Muscle layer of colon (tissue), 2 donors: ENCODE measurements around the gene MED31.
A peak's percentile ranks its signal among the peaks of the same experiment; 100 is the strongest.
"Not testable (repeated sequence)": the region's sequence is repeated elsewhere in the genome, so short reads cannot be mapped to it uniquely, and the experiment has no call there.

ENCODE experiments used
- H3K27ac ChIP-seq: one replicate; pipeline ENCODE4 v1.7.0; 2013; ENCODE audit warnings: low read depth, mild to moderate bottlenecking, low read length, moderate library complexity
- H3K27me3 ChIP-seq, 2 donors: one replicate each; pipeline ENCODE4 v1.7.0; 2013; ENCODE audit warnings: low read length in 2 of 2, mild to moderate bottlenecking in 2 of 2; ENCODE audit not compliant: insufficient read depth in 2 of 2, control insufficient read depth in 1 of 2
- H3K36me3 ChIP-seq: one replicate; pipeline ENCODE4 v1.7.0; 2013; ENCODE audit warnings: mild to moderate bottlenecking, low read length; ENCODE audit not compliant: insufficient read depth
- H3K4me1 ChIP-seq: one replicate; pipeline ENCODE4 v1.7.0; 2013; ENCODE audit warnings: mild to moderate bottlenecking, low read length; ENCODE audit not compliant: insufficient read depth
- H3K4me3 ChIP-seq, 2 donors: one replicate each; pipeline ENCODE4 v1.7.0; 2013; ENCODE audit warnings: low read length in 2 of 2, low read depth in 1 of 2, mild to moderate bottlenecking in 1 of 2, moderate library complexity in 1 of 2
- H3K9ac ChIP-seq: one replicate; pipeline ENCODE4 v1.7.0; 2013; ENCODE audit warnings: low read length
- H3K9me3 ChIP-seq: one replicate; pipeline ENCODE4 v1.7.0; 2013; ENCODE audit warnings: mild to moderate bottlenecking, low read length
- donor health status: abdominal sarcoma.
- donor health status: Adenocarcinoma of cecum.

MED31 gene

DNA sequence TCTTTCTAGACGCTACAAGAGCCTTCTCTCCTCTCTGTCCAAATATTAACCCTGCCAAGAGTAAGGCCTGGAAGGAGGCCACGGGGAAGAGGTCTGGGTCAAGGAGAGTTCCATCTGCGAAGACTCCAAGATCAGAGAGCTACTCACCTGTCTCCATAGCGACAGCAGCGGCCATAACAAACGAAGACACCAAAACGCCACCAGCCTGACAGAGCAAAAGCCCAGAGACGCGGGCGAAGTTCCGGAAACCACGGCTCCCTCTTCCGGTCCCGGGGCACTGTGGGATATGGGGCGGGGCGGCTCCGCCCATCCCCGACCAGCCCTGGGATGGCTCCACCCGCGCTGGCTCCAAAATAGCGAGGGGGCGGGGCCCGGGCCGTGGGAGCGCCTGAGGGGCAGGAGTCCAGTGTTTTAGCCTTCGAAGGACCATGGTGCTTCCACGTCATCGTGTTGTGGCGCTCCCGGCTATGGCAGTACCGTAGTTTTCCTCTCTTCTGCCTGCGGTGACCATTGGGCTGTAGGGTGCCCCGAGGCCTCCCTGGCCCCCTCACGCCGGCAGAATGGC is at the start of gene MED31, which contains the start of gene C17orf100:
Gene MED31 (minus strand): TSS at position 252 of the 565 bp plus-strand sequence. CDS start 77 bp downstream, at position 175.
Gene C17orf100 (plus strand): TSS at position 409 of the 565 bp plus-strand sequence. CDS start 152 bp downstream, at position 561.
- Histone ChIP-seq H3K36me3 (peaks cover 24% of the 10 kb centered on the region), H3K4me1 (peaks cover 22% of the 10 kb centered on the region), H3K9me3 (no peaks in the 10 kb centered on the region), H3K27me3 (peaks cover 12 to 13% of the 10 kb centered on the region in 2 donors), H3K9ac (peak within 1 kb of the TSS; percentile 94), H3K4me3 (peak within 1 kb of the TSS; percentile 34 to 99), H3K27ac (peak within 1 kb of the TSS; percentile 66)

GRCh38 chr17:6700948-6701307 is 49.5 kb upstream of the MED31 start:
- Histone ChIP-seq H3K27ac (no peak overlapping the region), H3K36me3 (no peaks in the 10 kb centered on the region), H3K27me3 (peaks cover 0 to 8% of the 10 kb centered on the region in 2 donors), H3K9me3 (no peaks in the 10 kb centered on the region), H3K4me3 (no peak overlapping the region), H3K9ac (no peak overlapping the region), H3K4me1 (no peaks in the 10 kb centered on the region)

DNA sequence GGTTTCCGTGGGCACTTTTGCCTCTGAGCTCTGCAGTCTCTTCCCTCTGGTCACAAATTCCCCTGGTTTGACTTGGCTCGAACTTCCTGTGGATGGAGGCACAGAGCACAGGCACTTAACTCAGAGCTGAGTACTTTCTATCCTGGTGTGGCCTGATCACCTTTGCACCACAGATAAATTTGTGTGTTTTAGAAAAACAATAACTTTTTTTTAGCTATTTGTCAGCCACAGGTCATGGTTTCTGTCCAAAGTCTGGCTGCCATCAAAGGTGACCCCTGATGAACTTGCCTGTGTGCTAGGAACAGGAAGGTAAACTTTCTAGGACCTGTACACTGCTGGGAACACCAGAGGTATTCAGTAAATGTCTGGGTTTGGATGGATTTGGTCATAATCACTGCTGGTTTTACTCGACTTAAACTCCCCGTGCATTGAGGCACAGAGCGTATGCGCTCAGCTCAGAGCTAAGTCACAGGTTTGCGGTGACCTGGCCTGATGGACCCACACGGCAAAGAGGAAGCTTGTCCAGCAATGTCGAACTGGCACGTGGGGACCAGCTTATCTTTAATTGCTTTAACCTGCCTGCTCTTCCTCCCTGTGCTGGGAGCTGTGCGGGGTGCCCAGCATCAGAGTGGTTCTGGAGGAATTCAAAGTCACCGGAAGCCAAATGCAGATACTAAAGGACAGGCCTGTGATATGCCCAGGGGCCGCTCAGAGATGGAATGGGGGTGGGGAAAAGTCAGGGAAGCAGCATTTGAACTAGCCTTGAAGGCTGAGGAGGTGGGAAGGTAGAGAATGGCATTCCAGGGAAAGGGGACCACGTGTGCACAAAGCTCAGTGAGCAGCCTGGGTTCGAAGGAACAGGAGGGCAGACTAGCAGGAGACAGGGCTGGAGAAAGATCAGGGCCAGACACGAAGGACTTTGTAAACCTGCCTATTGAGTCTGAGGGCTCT is 48.9 kb upstream of the MED31 start:
- H3K9me3 ChIP-seq = no peaks in the 10 kb centered on the region
- H3K36me3 ChIP-seq = no peaks in the 10 kb centered on the region
- H3K9ac ChIP-seq = no peak overlapping the region
- H3K4me1 ChIP-seq = no peaks in the 10 kb centered on the region
- no peak overlapping the region for H3K27ac ChIP-seq
- H3K4me3 ChIP-seq = no peak overlapping the region
- peaks cover 0 to 8% of the 10 kb centered on the region in 2 donors for H3K27me3 ChIP-seq

DNA sequence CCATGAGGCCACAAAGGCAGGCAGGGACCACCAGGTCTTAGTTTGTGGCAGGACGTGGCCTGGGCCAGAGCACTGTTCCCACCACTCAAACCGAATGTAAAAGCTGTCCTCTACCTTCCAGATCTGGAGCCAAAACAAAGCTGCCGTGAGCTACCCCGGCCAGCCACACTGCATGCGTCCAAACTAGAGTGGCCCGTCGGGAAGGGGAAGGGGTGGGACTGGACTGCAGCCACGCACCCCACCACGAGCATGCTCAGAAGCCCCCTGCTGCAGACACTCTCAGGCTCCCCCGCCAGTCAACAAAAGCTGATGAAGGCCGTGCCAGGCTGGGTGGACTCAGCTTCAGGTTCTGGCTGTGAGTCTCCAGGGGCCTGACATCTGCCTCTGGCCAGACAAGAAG is 46.6 kb upstream of the MED31 start:
- Histone ChIP-seq H3K9ac (no peak overlapping the region), H3K9me3 (no peaks in the 10 kb centered on the region), H3K27me3 (peaks cover 0 to 3% of the 10 kb centered on the region in 2 donors), H3K4me3 (no peak overlapping the region), H3K36me3 (no peaks in the 10 kb centered on the region), H3K4me1 (no peaks in the 10 kb centered on the region), H3K27ac (no peak overlapping the region)

- Histone ChIP-seq H3K36me3 (no peaks in the 10 kb centered on the region), H3K4me1 (no peaks in the 10 kb centered on the region), H3K27ac (no peak overlapping the region), H3K9ac (no peak overlapping the region), H3K9me3 (no peaks in the 10 kb centered on the region), H3K4me3 (no peak overlapping the region), H3K27me3 (peaks cover 0 to 3% of the 10 kb centered on the region in 2 donors)
Observed at GRCh38 chr17:6696906-6697305, 45.5 kb upstream of the MED31 start.

DNA sequence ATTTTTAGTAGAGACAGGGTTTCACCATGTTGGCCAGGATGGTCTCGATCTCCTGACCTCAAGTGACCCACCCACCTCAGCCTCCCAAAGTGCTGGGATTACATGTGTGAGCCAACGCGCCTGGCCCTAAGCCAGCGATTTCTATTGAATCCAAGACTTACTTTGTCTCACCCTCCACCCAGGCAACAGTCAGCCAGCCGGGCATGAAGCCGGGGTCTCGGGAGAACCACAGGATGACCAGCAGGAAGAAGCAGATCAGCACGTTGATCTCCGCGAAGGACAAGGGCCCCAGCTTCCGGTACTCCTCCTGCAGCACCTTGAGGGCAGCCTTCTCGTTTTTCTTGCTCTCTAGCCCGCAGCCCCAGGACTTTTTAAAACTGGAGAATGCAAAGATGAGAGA is 44.2 kb upstream of the MED31 start:
- Histone ChIP-seq H3K4me3 (no peak overlapping the region), H3K4me1 (no peaks in the 10 kb centered on the region), H3K27me3 (peaks cover 0 to 3% of the 10 kb centered on the region in 2 donors)

GRCh38 chr17:6695051-6695450 is 43.6 kb upstream of the MED31 start:
- Histone ChIP-seq H3K27ac (no peak overlapping the region), H3K4me3 (no peak overlapping the region), H3K36me3 (no peaks in the 10 kb centered on the region), H3K9ac (no peak overlapping the region), H3K9me3 (no peaks in the 10 kb centered on the region), H3K4me1 (no peaks in the 10 kb centered on the region), H3K27me3 (peaks cover 0 to 3% of the 10 kb centered on the region in 2 donors)

More for the DNA sequence above, 44.2 kb upstream of the MED31 start:
- H3K9ac ChIP-seq = no peak overlapping the region
- no peak overlapping the region for H3K27ac ChIP-seq
- H3K36me3 ChIP-seq = no peaks in the 10 kb centered on the region
- no peaks in the 10 kb centered on the region for H3K9me3 ChIP-seq

- not testable (repeated sequence) for H3K27me3 ChIP-seq, H3K4me3 ChIP-seq, H3K4me1 ChIP-seq, H3K27ac ChIP-seq, H3K9ac ChIP-seq, H3K36me3 ChIP-seq, H3K9me3 ChIP-seq
Observed at GRCh38 chr17:6691958-6692357, 40.6 kb upstream of the MED31 start.

DNA sequence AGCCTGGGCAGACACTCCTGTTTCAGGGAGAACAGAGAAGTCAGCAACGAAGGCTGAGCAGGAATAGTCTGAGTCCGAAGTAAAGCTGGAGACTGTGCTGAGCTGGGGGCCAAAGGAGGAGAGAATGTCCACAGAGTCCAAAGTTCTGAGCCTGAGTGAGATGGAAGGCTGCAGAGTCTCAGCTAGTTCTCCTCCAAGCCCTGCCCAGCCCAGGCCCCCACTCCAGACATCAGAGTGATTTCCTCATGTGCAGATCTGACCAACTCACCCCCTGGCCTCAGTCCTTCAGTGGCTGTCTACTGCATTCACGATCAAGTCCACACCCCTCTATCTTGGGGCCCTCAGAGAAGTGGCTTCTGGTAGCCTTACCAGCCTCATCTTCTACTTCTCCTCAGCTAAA is 40.1 kb upstream of the MED31 start:
- H3K36me3 ChIP-seq = no peaks in the 10 kb centered on the region
- no peak overlapping the region for H3K4me3 ChIP-seq
- no peaks in the 10 kb centered on the region for H3K4me1 ChIP-seq
- H3K9ac ChIP-seq = no peak overlapping the region
- no peak overlapping the region for H3K27ac ChIP-seq
- no peaks in the 10 kb centered on the region for H3K9me3 ChIP-seq
- peaks cover 0 to 1% of the 10 kb centered on the region in 2 donors for H3K27me3 ChIP-seq

GRCh38 chr17:6690641-6691040 is 39.2 kb upstream of the MED31 start:
- no peaks in the 10 kb centered on the region for H3K9me3 ChIP-seq
- no peak overlapping the region for H3K27ac ChIP-seq
- no peak overlapping the region for H3K9ac ChIP-seq
- H3K27me3 ChIP-seq = no peaks in the 10 kb centered on the region
- H3K4me1 ChIP-seq = no peaks in the 10 kb centered on the region
- no peak overlapping the region for H3K4me3 ChIP-seq
- no peaks in the 10 kb centered on the region for H3K36me3 ChIP-seq

- Histone ChIP-seq H3K27me3 (no peaks in the 10 kb centered on the region), H3K4me1 (no peaks in the 10 kb centered on the region), H3K4me3 (no peak overlapping the region), H3K9me3 (no peaks in the 10 kb centered on the region), H3K9ac (no peak overlapping the region), H3K36me3 (no peaks in the 10 kb centered on the region), H3K27ac (no peak overlapping the region)
Observed at GRCh38 chr17:6688944-6689343, 37.5 kb upstream of the MED31 start.
